Epithelial cell of proximal tubule (primary cell): ENCODE results near the gene PSME4. TPM values are rescaled to one million over a fixed set of nuclear protein-coding genes. Genes with fewer than 3 reads are reported as not detected.

ENCODE experiments used
- DNase-seq: peaks from one replicate; pipeline ENCODE4 v3.0.0-alpha.2; 2011; ENCODE audit warnings: low read depth
- H3K4me3 ChIP-seq: 2 replicates; pipeline ENCODE4 v1.5.1; 2011; ENCODE audit warnings: low read depth, mild to moderate bottlenecking, low read length
- total RNA-seq: library from RNA; depleted of rRNA; stranded (reverse); fragments of >200 nt; gene quantifications from 2 replicates; pipeline ENCODE4 v1.2.3, GENCODE V29; 2015
- TF ChIP-seq, protein P1 (sequence below): conservative IDR thresholded peaks from 2 replicates; pipeline ENCODE4 v1.5.1; 2012; ENCODE audit warnings: low read depth, mild to moderate bottlenecking, low read length

Gene PSME4
- total RNA-seq, 1 donor from 2014 or later, result 18.7 TPM

DNA sequence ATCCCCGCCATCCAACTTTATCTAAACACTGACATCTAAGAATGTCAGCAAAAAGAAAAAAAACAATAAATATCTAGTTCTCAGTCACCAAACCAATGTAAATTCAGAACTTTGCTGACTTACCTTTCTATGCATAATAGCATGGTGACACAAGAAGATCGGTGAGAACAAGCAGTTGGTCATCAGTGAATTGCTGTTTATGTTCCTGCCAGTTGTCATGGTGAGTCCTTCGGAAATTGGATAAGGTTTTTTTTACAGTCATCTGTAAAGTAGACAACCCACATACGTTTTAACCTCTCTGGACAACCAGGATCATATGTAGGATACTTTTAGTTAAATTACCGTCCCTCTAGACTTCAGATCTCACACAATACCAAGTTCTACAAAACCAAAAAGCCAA is 104.8 kb downstream of the PSME4 start:
- H3K4me3 ChIP-seq, result no peak overlapping the region
- TF ChIP-seq, protein P1, sequence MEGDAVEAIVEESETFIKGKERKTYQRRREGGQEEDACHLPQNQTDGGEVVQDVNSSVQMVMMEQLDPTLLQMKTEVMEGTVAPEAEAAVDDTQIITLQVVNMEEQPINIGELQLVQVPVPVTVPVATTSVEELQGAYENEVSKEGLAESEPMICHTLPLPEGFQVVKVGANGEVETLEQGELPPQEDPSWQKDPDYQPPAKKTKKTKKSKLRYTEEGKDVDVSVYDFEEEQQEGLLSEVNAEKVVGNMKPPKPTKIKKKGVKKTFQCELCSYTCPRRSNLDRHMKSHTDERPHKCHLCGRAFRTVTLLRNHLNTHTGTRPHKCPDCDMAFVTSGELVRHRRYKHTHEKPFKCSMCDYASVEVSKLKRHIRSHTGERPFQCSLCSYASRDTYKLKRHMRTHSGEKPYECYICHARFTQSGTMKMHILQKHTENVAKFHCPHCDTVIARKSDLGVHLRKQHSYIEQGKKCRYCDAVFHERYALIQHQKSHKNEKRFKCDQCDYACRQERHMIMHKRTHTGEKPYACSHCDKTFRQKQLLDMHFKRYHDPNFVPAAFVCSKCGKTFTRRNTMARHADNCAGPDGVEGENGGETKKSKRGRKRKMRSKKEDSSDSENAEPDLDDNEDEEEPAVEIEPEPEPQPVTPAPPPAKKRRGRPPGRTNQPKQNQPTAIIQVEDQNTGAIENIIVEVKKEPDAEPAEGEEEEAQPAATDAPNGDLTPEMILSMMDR, result no peak
- DNase-seq, result no peak

DNA sequence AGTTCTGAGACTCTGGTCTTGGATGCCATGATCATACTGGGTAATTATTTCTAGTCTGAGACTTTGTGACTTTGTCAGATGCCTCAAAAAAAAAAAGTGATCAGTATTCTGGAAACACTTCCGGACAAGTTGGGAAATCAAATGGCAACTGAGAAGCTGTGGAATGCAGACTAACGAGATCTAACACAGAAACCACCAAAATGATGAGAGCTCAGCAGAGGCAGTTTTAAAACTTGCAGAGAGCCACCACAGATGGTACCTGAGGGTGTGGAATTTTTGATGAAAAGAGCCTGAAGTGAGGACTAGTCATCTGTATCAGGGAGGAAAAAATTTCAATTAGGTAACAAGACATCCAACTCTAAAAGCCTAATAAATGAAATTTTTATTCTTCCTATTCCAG is 105.5 kb downstream of the PSME4 start:
- no peak for DNase-seq
- TF ChIP-seq, protein P1, result no peak
- no peak overlapping the region for H3K4me3 ChIP-seq

DNA sequence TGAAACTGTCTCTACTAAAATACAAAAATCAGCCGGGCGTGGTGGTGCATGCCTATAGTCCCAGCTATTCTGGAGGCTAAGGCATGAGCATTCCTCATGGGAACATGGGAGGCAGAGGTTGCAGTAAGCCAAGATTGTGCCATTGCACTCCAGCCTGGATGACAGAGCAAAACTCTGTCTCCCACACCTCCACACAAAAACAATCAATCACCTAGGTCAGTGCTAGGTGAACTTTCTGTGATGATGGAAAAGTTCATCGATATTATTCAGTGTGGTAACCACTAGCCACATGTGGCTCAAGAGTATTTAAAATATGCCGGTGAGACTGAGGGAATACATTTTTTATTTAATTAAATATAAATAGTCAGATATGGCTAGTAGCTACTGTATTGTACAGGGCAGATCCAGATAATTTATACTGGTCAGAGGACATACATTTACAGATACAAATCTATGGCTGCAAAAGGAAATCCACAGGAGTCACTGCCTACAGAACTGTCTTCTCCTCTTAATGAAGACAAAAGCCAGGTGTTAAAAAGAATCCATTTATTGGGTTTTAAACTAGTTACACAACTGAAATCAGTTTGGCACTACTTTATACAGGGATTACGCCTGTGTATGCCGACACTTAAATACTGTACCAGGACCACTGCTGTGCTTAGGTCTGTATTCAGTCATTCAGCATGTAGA is 107.1 kb downstream of the PSME4 start:
- no peak for DNase-seq
- TF ChIP-seq, protein P1, result no peak
- H3K4me3 ChIP-seq, result no peak overlapping the region

DNA sequence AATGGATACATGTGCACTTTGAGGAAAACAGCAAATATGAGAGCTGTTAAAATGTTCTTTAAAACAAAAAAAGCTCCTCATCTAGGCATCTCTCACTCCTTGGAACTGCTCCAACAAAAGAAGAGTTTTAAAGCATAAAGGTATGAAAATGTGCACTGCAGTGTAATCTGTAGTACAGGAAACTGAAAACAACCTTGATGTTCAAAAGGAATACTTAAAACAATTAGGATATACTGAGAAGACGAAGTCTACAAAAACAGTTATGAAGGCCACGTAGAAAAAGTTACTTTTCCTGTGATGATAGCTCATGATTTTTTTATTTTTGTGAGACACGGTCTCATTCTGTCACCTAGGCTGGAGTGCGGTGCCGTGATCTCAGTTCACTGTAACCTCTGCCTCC is 109.0 kb downstream of the PSME4 start:
- no peak overlapping the region for H3K4me3 ChIP-seq
- no peak for DNase-seq
- TF ChIP-seq, protein P1, result no peak

DNA sequence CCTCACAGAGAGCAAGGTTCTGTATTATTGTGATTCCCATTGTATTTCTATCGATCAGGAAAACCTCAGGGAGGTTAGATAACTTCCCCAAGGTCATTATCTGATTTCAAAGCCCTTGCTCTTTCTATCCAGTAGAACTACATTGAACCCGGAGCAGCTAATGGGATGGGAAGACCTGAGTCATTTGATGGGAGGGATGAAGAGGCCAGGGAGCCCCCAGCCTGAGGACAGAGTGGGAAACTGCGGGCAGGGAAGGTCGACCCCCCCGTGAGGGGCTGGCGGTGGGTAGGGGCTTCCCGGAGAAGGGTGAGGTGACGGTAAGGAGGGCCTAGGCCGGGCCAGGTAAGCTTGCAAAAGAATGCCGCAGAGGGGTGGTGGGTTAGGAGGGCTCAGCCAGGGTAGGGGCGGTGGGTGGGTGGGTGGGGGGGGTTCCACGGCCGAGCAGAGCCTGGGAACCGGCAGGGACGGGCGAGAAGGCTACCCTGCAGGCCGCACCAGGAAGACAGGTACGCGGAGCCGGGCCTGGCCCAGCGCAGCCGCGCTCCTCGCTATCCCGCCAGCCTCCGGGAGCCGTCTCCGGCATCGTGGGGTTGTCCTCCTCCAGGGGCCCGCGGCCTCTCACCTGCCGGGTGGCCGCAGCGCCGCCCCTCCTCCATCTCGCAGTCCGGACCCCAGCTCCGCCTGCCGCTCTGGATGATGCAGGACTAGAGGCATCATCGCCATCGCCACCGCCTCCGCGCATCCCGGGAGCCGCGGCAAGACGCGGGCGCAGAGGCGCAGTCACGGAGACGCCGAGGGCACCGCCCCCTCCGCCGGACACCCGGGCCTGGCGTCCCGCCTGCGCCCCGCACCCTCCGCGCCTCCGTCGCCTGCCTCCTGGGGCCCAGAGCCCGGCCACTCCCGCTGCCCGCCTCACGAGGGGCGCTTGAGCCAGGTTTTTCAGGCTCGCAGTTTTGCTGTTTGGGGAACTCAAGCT is 111.3 kb downstream of the PSME4 start, which contains the start of gene GPR75:
GPR75 (minus strand) TSS at position 762 of the 976 bp plus-strand sequence. CDS start 5,211 bp downstream, outside the sequence.
- peak within 1 kb of the TSS; percentile 50 for H3K4me3 ChIP-seq
- TF ChIP-seq, protein P1, result no peak
- DNase-seq, result no peak

DNA sequence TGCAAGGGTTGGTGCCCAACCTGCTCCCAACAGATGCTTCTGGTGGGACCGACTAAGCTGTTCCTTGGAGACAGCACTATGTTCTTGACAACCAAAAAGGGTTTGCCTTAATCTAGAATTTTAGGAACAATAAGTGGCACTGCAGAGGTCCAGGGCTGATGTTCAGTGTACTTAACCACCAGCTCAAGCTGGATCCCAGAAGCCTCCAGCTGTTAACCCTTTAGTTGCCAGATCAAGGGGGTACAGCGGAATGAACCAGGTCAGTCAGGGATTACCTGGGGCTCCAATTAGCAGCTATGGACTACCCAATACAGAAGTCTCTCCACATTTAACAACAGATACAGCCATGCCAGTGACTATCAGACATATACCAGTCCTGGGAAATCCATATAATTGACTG is 114.5 kb downstream of the PSME4 start:
- no peak overlapping the region for H3K4me3 ChIP-seq
- DNase-seq, result no peak
- TF ChIP-seq, protein P1, result no peak
